ENCODE data around the gene IL12RB2.

- TF ChIP-seq CTCF (IDR thresholded peaks at IDR 0.05; ENCODE audit: extremely low read depth in 1 of 2, insufficient read depth in 1 of 2, low read depth in 1 of 2, low read length in 2 of 2) = no peak
- TF ChIP-seq EZH2 (IDR thresholded peaks at IDR 0.05; ENCODE audit: borderline replicate concordance, low read depth, low read length, severe bottlenecking) = no peak
- TF ChIP-seq POLR2A (IDR thresholded peaks at IDR 0.05; ENCODE audit: low read depth, low read length) = no peak
- no peak for TF ChIP-seq GATA2 (IDR thresholded peaks at IDR 0.05; ENCODE audit: insufficient read depth, insufficient read length, low read depth, low read length)
- no peak for TF ChIP-seq MAX (IDR thresholded peaks at IDR 0.05; ENCODE audit: insufficient read depth, insufficient read length)
- TF ChIP-seq POLR2AphosphoS5 (IDR thresholded peaks at IDR 0.05; ENCODE audit: insufficient read depth, low read depth, low read length) = no peak
- no peak for TF ChIP-seq FOS (IDR thresholded peaks at IDR 0.05; ENCODE audit: borderline replicate concordance, insufficient read depth, low read length)
- TF ChIP-seq JUN (IDR thresholded peaks at IDR 0.05; ENCODE audit: borderline replicate concordance, insufficient read depth, insufficient read length, low read depth) = no peak
Measured at GRCh38 chr1:67393240-67393639, 85.6 kb downstream of the IL12RB2 start.

Data from endothelial cell of umbilical vein (primary cell).